ENCODE measurements around the gene SEMA4A.

Gene SEMA4A

GRCh38 chr1:156111355-156111962, 41.9 kb upstream of the SEMA4A start:
- TF ChIP-seq, protein P1, sequence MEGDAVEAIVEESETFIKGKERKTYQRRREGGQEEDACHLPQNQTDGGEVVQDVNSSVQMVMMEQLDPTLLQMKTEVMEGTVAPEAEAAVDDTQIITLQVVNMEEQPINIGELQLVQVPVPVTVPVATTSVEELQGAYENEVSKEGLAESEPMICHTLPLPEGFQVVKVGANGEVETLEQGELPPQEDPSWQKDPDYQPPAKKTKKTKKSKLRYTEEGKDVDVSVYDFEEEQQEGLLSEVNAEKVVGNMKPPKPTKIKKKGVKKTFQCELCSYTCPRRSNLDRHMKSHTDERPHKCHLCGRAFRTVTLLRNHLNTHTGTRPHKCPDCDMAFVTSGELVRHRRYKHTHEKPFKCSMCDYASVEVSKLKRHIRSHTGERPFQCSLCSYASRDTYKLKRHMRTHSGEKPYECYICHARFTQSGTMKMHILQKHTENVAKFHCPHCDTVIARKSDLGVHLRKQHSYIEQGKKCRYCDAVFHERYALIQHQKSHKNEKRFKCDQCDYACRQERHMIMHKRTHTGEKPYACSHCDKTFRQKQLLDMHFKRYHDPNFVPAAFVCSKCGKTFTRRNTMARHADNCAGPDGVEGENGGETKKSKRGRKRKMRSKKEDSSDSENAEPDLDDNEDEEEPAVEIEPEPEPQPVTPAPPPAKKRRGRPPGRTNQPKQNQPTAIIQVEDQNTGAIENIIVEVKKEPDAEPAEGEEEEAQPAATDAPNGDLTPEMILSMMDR (IDR thresholded peaks at IDR 0.05): no peak

GRCh38 chr1:156112276-156113137, 40.9 kb upstream of the SEMA4A start:
- TF ChIP-seq, protein P1 (IDR thresholded peaks at IDR 0.05): no peak

DNA sequence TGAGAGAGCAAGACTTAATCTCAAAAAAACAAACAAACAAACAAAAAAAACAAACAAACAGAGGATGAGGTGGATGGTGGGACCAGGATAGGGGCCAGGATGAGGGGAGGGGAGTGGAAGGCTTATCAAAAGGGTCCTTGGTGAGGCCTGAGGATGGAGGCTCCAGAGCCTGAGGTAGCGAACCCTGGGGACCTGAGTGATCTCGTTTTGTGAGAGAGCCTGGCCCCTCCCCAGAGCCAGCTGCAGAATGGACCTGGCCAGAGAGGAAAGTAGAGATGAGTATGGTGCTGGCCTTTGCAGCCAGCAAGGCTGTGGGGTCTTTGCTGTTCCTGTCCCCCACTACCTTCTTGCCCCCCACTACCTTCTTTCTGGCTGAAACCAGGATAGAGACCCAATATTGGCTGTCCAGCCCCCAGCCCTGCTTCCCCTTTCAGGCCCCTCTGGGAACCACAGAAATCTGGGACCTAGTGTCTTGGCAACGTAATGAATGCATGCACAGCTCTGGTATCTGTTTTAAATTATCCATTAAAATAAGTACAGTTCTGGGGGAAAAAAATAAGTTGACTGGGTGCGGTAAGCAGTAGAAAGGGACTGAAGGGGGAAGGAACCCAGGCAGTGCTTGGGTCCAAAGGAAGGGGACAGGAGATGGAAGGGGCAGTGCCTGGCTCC, 40.0 kb upstream of the SEMA4A start:
- TF ChIP-seq, protein P1 (IDR thresholded peaks at IDR 0.05): no peak

DNA sequence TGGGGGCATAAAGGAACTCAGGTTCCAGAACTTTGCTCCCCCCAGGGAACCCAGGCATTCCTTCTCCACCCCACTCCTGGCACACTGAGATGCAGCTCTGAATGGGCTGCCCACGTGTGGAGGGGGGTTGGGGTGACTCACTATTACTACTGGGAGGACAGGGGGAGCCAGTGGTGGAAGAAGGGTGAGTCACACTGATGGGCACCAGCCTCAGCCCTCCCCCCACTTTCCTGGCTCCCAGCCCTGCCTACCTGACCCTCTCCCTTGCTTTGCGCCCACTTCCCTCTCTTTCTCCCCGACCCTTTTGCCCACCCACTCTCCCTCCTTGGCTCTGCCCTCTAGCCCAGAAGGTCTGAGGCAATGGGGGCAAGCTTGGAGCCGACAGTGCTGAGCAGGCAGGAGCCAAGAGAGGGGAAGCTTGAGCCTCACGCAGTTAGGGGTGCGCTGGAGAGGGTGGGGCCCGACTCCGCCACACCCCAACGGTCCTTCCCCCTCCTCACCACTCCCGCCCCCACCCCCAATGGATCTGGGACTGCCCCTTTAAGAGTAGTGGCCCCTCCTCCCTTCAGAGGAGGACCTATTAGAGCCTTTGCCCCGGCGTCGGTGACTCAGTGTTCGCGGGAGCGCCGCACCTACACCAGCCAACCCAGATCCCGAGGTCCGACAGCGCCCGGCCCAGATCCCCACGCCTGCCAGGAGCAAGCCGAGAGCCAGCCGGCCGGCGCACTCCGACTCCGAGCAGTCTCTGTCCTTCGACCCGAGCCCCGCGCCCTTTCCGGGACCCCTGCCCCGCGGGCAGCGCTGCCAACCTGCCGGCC, 39.1 kb upstream of the SEMA4A start, which contains the start of gene LMNA:
Gene LMNA (plus strand): TSS at position 611 of the 818 bp plus-strand sequence. CDS start 208 bp downstream, outside the sequence.
- TF ChIP-seq, protein P1 (IDR thresholded peaks at IDR 0.05): no peak

GRCh38 chr1:156114919-156115513, 38.4 kb upstream of the SEMA4A start:
- TF ChIP-seq, protein P1 (IDR thresholded peaks at IDR 0.05): no peak

DNA sequence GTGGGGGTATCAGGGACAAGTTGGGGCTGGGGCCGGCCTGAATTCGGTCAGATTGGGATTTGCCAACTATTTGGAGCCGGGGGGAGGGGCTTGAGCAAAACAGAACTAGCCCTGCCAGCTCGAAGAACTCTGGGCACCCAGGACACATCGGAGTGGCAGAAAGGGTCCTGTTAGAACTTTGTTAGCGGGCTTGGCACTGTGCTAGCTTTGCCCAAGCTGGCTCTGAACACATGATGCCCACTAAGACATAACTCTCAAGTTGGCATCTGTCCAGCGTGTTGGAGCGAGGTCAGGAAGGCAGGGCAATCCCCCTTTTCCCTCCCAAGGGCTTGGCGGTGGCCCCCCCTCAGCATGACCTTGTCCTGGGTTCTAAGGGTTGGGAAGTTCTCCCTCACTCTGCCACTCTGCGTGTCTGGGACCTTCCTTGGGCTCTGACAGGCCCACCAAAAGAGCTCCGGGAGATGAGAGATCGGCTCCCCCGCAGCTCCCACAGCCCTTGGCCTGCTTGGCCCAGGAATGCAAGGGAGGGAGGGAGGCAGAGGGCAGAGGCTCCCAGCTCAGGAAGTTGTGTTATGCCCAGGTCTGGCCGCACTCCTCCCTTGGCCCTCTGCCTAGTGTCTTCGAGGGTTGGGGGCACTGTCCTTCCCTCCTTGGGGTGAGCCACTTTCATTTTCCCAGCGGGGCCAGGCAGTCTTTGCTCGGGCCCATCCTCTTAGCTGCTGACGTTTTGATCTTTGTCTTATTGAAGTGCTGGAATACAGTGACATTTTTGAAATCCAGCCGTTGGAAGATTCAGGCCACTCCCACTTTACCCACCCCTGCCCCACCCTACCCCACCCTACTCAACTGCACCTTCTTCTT, 37.6 kb upstream of the SEMA4A start:
- TF ChIP-seq, protein P1 (IDR thresholded peaks at IDR 0.05): no peak
